Left ventricle myocardium inferior (tissue), 1 donor: ENCODE data around the gene CTNNA2. TPM values are rescaled to one million over a fixed set of nuclear protein-coding genes. Genes with fewer than 3 reads are reported as not detected.

Experiments used
- DNase-seq: peaks from one replicate; pipeline ENCODE4 v3.0.0-alpha.2; 2020
- H3K27ac ChIP-seq: fragments of 200-600 bp; replicated peaks from 2 replicates; pipeline ENCODE4 v1.8.0; 2021
- H3K27me3 ChIP-seq: fragments of 200-600 bp; 2 replicates; pipeline ENCODE4 v1.8.0; 2021; ENCODE audit warnings: low read depth
- H3K36me3 ChIP-seq: fragments of 200-600 bp; 2 replicates; pipeline ENCODE4 v1.8.0; 2021
- H3K4me1 ChIP-seq: fragments of 200-600 bp; 2 replicates; pipeline ENCODE4 v1.8.0; 2021
- H3K4me3 ChIP-seq: fragments of 200-600 bp; 2 replicates; pipeline ENCODE4 v1.8.0; 2021; ENCODE audit warnings: mild to moderate bottlenecking, moderate library complexity
- H3K9me3 ChIP-seq: fragments of 200-600 bp; replicated peaks from 2 replicates; pipeline ENCODE4 v1.8.0; 2021
- CTCF ChIP-seq: fragments of 200-600 bp; IDR thresholded peaks from 2 replicates; pipeline ENCODE4 v1.8.0; 2021; ENCODE audit warnings: antibody characterized with exemption, mild to moderate bottlenecking, borderline replicate concordance
- intact Hi-C: fragments of 100-400 bp; cut with micrococcal nuclease; formaldehyde crosslinking; loops from one replicate; pipeline ENCODE4 v1.11.0; 2022
- total RNA-seq: library from RNA; stranded (reverse); fragmentation: NEBNext Ultra II Directional; extraction: Animal tissue kit (Norgen Biotek cat#: 25700); gene quantifications from one replicate; pipeline ENCODE4 v1.2.1, GENCODE V29; 2021
- donor health status: DM: no; HTN: yes; CAD: no; lungs with severe emphysema.

Gene CTNNA2
- total RNA-seq, 1 donor from 2014 or later: not detected

DNA sequence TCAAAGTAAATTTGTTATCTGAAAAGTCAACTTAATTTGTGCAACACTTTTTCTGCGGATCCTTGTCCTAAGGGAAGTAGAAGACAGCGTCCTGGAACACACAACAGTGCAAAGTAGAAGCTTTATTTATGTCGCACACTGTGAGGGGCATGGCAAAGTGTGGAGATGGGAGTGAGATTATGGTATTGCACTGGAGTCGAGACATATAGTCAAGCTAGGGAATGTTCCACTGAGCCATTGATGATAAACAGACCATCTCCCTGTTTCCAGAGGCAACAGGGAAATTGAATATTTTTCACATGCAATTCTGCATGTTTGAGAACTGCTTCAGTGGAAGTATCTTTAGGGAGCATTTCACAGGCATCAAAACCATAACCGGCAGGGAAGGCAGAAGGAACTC is 745.5 kb downstream of the CTNNA2 start:
- H3K27ac ChIP-seq: no peak overlapping the region
- intact Hi-C loops: no loop called here
- no peak for DNase-seq
- H3K4me1 ChIP-seq: peaks cover 4% of the 10 kb centered on the region
- no peaks in the 10 kb centered on the region for H3K9me3 ChIP-seq
- TF ChIP-seq CTCF: no peak
- no peaks in the 10 kb centered on the region for H3K27me3 ChIP-seq
- H3K36me3 ChIP-seq: no peaks in the 10 kb centered on the region
- no peak overlapping the region for H3K4me3 ChIP-seq

DNA sequence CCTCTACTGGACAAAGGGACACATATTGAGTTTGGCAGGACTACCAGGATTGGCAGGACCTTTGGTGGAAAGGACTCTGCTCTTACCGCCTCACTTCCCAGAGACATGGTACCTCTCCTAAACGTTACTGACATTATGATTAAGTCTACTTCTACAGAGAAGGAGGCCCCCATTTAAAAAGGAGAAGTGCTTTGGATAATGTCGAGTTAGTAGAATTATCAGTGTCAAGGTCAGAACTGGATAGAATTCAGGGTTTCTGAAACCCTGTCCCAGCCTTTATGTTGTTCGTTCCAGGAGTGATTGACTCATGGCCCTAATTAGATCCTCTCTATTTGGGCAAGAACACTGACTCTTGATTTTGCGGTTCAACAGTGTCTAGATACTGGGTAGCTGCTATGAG is 745.9 kb downstream of the CTNNA2 start:
- H3K4me1 ChIP-seq: peaks cover 4% of the 10 kb centered on the region
- H3K36me3 ChIP-seq: no peaks in the 10 kb centered on the region
- H3K9me3 ChIP-seq: no peaks in the 10 kb centered on the region
- H3K4me3 ChIP-seq: no peak overlapping the region
- intact Hi-C loops: no loop called here
- H3K27ac ChIP-seq: no peak overlapping the region
- H3K27me3 ChIP-seq: no peaks in the 10 kb centered on the region
- no peak for DNase-seq
- TF ChIP-seq CTCF: no peak

DNA sequence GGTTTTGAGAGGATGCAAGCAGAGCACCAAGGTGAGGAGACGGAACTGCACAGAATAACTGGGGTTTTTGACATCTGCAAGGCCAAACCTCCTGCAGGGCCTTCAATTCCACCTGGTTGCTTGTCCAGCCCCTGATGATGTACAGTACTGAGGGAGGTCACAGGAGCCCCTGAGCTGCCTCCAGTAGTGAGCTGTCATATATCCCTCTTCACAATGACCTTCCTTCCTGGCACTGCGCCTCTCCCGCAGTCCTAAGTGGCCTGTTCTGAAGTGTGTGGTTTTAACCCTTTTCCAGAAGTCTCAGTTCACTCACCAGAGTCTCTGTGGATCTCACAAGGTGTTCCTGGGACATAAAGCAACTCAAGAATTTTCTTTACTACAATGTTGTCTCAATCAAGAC is 746.4 kb downstream of the CTNNA2 start:
- intact Hi-C loops: no loop called here

GRCh38 chr2:80266231-80266630 is 753.4 kb downstream of the CTNNA2 start:
- H3K9me3 ChIP-seq: no peaks in the 10 kb centered on the region
- intact Hi-C loops: no loop called here
- no peaks in the 10 kb centered on the region for H3K4me1 ChIP-seq

More for the DNA sequence above, 746.4 kb downstream of the CTNNA2 start:
- peaks cover 4% of the 10 kb centered on the region for H3K4me1 ChIP-seq
- no peak overlapping the region for H3K27ac ChIP-seq
- no peak overlapping the region for H3K4me3 ChIP-seq
- no peaks in the 10 kb centered on the region for H3K36me3 ChIP-seq
- no peak for TF ChIP-seq CTCF
- no peaks in the 10 kb centered on the region for H3K27me3 ChIP-seq
- no peak for DNase-seq
- no peaks in the 10 kb centered on the region for H3K9me3 ChIP-seq

GRCh38 chr2:80269806-80270205 is 757.0 kb downstream of the CTNNA2 start:
- Histone ChIP-seq H3K36me3 (no peaks in the 10 kb centered on the region), H3K4me3 (no peak overlapping the region), H3K27ac (no peak overlapping the region), H3K27me3 (peaks cover 5% of the 10 kb centered on the region), H3K9me3 (no peaks in the 10 kb centered on the region), H3K4me1 (no peaks in the 10 kb centered on the region)
- DNase-seq: no peak
- intact Hi-C loops: no loop called here
- TF ChIP-seq CTCF: no peak

More at GRCh38 chr2:80266231-80266630, 753.4 kb downstream of the CTNNA2 start:
- no peaks in the 10 kb centered on the region for H3K36me3 ChIP-seq
- H3K4me3 ChIP-seq: no peak overlapping the region
- H3K27me3 ChIP-seq: peaks cover 5% of the 10 kb centered on the region
- DNase-seq: no peak
- H3K27ac ChIP-seq: no peak overlapping the region
- no peak for TF ChIP-seq CTCF

- no peak overlapping the region for H3K27ac ChIP-seq
- H3K4me3 ChIP-seq: no peak overlapping the region
- intact Hi-C loops: no loop called here
- H3K36me3 ChIP-seq: no peaks in the 10 kb centered on the region
- H3K9me3 ChIP-seq: no peaks in the 10 kb centered on the region
- no peak for TF ChIP-seq CTCF
- DNase-seq: no peak
- H3K4me1 ChIP-seq: no peaks in the 10 kb centered on the region
- H3K27me3 ChIP-seq: no peaks in the 10 kb centered on the region
Observed at GRCh38 chr2:80280598-80280997, 767.7 kb downstream of the CTNNA2 start.
